DOHH2 (cell line): ENCODE data around the gene MT1F.
"Not testable (repeated sequence)": the region's sequence is repeated elsewhere in the genome, so short reads cannot be mapped to it uniquely, and the experiment has no call there.

Experiments
- H3F3A ChIP-seq: fragments of 200-600 bp; sonication (generic), shearing (Covaris generic); 2 replicates; pipeline ENCODE4 v1.6.0; 2016; ENCODE audit warnings: antibody characterized with exemption, mild to moderate bottlenecking; ENCODE audit not compliant: control insufficient read depth, insufficient read depth
- H3K27ac ChIP-seq: fragments of 200-600 bp; sonication (generic); 2 replicates; pipeline ENCODE4 v1.5.1; 2014; ENCODE audit warnings: low read depth, mild to moderate bottlenecking, low read length, moderate library complexity
- H3K27me3 ChIP-seq: fragments of 200-600 bp; sonication (generic); 2 replicates; pipeline ENCODE4 v1.6.1; 2014; ENCODE audit warnings: mild to moderate bottlenecking, low read length, mixed read lengths; ENCODE audit not compliant: control insufficient read depth
- H3K36me3 ChIP-seq: fragments of 200-600 bp; sonication (generic); 2 replicates; pipeline ENCODE4 v1.6.1; 2014; ENCODE audit warnings: mild to moderate bottlenecking, low read length, moderate library complexity, mixed read lengths; ENCODE audit not compliant: control insufficient read depth
- H3K4me1 ChIP-seq: fragments of 200-600 bp; sonication (generic); 2 replicates; pipeline ENCODE4 v1.6.1; 2014; ENCODE audit warnings: mild to moderate bottlenecking, low read length, mixed read lengths; ENCODE audit not compliant: control insufficient read depth
- H3K4me2 ChIP-seq: fragments of 200-600 bp; sonication (generic); 2 replicates; pipeline ENCODE4 v1.6.0; 2014; ENCODE audit warnings: mild to moderate bottlenecking, low read length, moderate library complexity
- H3K4me3 ChIP-seq: fragments of 200-600 bp; sonication (generic); 2 replicates; pipeline ENCODE4 v1.5.1; 2014; ENCODE audit warnings: mild to moderate bottlenecking, low read length, mixed read lengths
- H3K79me2 ChIP-seq: fragments of 200-600 bp; sonication (generic); 2 replicates; pipeline ENCODE4 v1.6.1; 2014; ENCODE audit warnings: mild to moderate bottlenecking, low read length, mixed read lengths; ENCODE audit not compliant: control insufficient read depth
- H3K9me2 ChIP-seq: fragments of 200-600 bp; sonication (generic); replicated peaks from 2 replicates; pipeline ENCODE4 v1.6.1; 2014; ENCODE audit warnings: mild to moderate bottlenecking, low read length, mixed read lengths; ENCODE audit not compliant: control insufficient read depth
- H3K9me3 ChIP-seq: fragments of 200-600 bp; sonication (generic); 2 replicates; pipeline ENCODE4 v1.6.1; 2014; ENCODE audit warnings: antibody characterized with exemption, low read length, mixed read lengths; ENCODE audit not compliant: control insufficient read depth, insufficient read depth
- H4K20me1 ChIP-seq: fragments of 200-600 bp; sonication (generic); 2 replicates; pipeline ENCODE4 v1.6.0; 2014; ENCODE audit warnings: low read depth, mild to moderate bottlenecking, antibody characterized with exemption, low read length, moderate library complexity; ENCODE audit not compliant: control insufficient read depth, insufficient read depth
- EZH2phosphoT487 ChIP-seq: fragments of 200-600 bp; sonication (generic); IDR thresholded peaks from 2 replicates; pipeline ENCODE4 v1.6.1; 2017; ENCODE audit warnings: borderline replicate concordance, mild to moderate bottlenecking, antibody characterized with exemption, low read length, moderate library complexity, mixed read lengths
- TF ChIP-seq, protein P1 (sequence below): fragments of 200-600 bp; sonication (generic); IDR thresholded peaks from one replicate; pipeline ENCODE4 v1.5.1; 2014; ENCODE audit warnings: antibody characterized with exemption, mild to moderate bottlenecking, low read depth, low read length; ENCODE audit not compliant: poor library complexity, severe bottlenecking

The MT1F gene

GRCh38 chr16:56618138-56618537 lies 39.6 kb upstream of the MT1F start:
- H4K20me1 ChIP-seq: no peaks in the 10 kb centered on the region
- H3K79me2 ChIP-seq: no peaks in the 10 kb centered on the region
- H3K27ac ChIP-seq: no peak overlapping the region
- H3K36me3 ChIP-seq: no peaks in the 10 kb centered on the region
- no peaks in the 10 kb centered on the region for H3F3A ChIP-seq
- no peak overlapping the region for H3K4me3 ChIP-seq
- no peaks in the 10 kb centered on the region for H3K4me1 ChIP-seq
- no peaks in the 10 kb centered on the region for H3K9me2 ChIP-seq
- no peak overlapping the region for H3K4me2 ChIP-seq
- TF ChIP-seq, protein P1, sequence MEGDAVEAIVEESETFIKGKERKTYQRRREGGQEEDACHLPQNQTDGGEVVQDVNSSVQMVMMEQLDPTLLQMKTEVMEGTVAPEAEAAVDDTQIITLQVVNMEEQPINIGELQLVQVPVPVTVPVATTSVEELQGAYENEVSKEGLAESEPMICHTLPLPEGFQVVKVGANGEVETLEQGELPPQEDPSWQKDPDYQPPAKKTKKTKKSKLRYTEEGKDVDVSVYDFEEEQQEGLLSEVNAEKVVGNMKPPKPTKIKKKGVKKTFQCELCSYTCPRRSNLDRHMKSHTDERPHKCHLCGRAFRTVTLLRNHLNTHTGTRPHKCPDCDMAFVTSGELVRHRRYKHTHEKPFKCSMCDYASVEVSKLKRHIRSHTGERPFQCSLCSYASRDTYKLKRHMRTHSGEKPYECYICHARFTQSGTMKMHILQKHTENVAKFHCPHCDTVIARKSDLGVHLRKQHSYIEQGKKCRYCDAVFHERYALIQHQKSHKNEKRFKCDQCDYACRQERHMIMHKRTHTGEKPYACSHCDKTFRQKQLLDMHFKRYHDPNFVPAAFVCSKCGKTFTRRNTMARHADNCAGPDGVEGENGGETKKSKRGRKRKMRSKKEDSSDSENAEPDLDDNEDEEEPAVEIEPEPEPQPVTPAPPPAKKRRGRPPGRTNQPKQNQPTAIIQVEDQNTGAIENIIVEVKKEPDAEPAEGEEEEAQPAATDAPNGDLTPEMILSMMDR: no peak
- TF ChIP-seq EZH2phosphoT487: no peak
- peaks cover 22% of the 10 kb centered on the region; the same call in 1 of the 2 replicates for H3K27me3 ChIP-seq
- H3K9me3 ChIP-seq: no peaks in the 10 kb centered on the region

GRCh38 chr16:56620339-56620897 lies 37.3 kb upstream of the MT1F start:
- no peaks in the 10 kb centered on the region for H3K79me2 ChIP-seq
- H3F3A ChIP-seq: no peaks in the 10 kb centered on the region
- H3K4me1 ChIP-seq: no peaks in the 10 kb centered on the region
- H3K27ac ChIP-seq: no peak overlapping the region
- no peaks in the 10 kb centered on the region for H3K9me2 ChIP-seq
- no peaks in the 10 kb centered on the region for H4K20me1 ChIP-seq
- H3K27me3 ChIP-seq: peaks cover 20% of the 10 kb centered on the region; the same call in 1 of the 2 replicates
- no peak overlapping the region for H3K4me2 ChIP-seq
- H3K4me3 ChIP-seq: no peak overlapping the region
- no peak for TF ChIP-seq EZH2phosphoT487
- TF ChIP-seq, protein P1: no peak
- H3K36me3 ChIP-seq: no peaks in the 10 kb centered on the region
- no peaks in the 10 kb centered on the region for H3K9me3 ChIP-seq

GRCh38 chr16:56621665-56622445 lies 35.9 kb upstream of the MT1F start:
- not testable (repeated sequence) for H3K79me2 ChIP-seq, H3K36me3 ChIP-seq, H3K4me3 ChIP-seq, H3K9me2 ChIP-seq, H3K27ac ChIP-seq, H3F3A ChIP-seq, H3K4me2 ChIP-seq, H3K4me1 ChIP-seq, H4K20me1 ChIP-seq, H3K9me3 ChIP-seq
- H3K27me3 ChIP-seq: peaks cover 28% of the 10 kb centered on the region

DNA sequence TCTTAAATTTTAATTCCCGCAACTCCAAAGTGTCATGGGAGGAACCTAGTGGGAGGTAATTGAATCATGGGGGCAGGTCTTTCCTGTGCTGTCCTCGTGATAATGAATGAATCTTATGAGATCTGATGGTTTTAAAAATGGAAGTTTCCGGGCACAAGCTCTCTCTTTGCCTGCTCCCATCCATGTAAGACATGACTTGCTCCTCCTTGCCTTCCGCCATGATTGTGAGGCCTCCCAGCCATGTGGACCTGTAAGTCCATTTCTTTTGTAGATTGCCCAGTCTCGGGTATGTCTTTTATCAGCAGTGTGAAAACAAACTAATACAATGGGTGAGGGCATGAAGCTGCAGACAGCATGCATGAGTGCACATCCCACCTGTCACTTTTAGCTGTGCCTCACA lies 34.6 kb upstream of the MT1F start:
- not testable (repeated sequence) for H3K4me1 ChIP-seq, H3K9me2 ChIP-seq, H3K4me2 ChIP-seq, H3K79me2 ChIP-seq, H3K9me3 ChIP-seq, H3F3A ChIP-seq, H3K27ac ChIP-seq, H4K20me1 ChIP-seq, H3K36me3 ChIP-seq, H3K4me3 ChIP-seq
- peaks cover 18% of the 10 kb centered on the region for H3K27me3 ChIP-seq
